ENCODE measurements around the gene PERM1.
"Not testable (repeated sequence)": the region's sequence is repeated elsewhere in the genome, so short reads cannot be mapped to it uniquely, and the experiment has no call there.

The PERM1 gene

DNA sequence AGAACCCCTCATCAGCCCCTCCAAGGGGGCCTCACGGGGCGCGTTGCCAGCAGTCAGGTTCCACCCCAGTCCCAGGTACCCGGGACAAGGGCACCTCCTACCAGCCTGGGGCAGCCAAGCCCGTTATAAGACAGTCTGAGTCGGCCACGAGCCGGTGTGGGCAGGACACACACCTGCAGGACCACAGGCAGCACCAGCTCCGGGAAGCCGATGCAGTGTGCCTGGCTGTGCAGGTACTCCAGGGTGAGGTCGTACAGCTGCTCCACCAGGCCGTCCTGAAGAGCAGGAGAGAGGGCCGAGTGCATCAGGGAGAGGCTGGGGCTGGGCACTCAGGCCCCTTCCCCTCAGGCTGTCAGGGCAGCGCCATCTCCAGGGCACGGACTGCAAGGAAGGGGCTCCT lies 33.9 kb downstream of the PERM1 start:
- DNase-seq (ENCODE audit: low read depth) = no peak

DNA sequence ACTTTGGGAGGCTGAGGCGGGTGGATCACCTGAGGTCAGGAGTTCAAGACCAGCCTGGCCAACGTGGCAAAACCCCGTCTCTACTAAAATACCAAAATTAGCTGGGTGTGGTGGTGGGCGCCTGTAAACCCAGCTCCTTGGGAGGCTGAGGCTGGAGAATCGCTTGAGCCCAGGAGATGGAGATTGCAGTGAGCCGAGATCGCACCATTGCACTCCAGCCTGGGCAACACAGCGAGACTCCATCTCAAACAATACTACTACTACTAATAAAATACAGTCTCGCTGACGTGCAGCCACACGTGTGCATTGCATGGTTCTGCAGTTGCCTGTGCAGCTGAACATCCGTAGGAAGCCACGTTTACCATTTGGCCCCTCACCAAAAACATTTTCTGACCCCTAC lies 35.1 kb downstream of the PERM1 start:
- not testable (repeated sequence) for DNase-seq (ENCODE audit: low read depth)

DNA sequence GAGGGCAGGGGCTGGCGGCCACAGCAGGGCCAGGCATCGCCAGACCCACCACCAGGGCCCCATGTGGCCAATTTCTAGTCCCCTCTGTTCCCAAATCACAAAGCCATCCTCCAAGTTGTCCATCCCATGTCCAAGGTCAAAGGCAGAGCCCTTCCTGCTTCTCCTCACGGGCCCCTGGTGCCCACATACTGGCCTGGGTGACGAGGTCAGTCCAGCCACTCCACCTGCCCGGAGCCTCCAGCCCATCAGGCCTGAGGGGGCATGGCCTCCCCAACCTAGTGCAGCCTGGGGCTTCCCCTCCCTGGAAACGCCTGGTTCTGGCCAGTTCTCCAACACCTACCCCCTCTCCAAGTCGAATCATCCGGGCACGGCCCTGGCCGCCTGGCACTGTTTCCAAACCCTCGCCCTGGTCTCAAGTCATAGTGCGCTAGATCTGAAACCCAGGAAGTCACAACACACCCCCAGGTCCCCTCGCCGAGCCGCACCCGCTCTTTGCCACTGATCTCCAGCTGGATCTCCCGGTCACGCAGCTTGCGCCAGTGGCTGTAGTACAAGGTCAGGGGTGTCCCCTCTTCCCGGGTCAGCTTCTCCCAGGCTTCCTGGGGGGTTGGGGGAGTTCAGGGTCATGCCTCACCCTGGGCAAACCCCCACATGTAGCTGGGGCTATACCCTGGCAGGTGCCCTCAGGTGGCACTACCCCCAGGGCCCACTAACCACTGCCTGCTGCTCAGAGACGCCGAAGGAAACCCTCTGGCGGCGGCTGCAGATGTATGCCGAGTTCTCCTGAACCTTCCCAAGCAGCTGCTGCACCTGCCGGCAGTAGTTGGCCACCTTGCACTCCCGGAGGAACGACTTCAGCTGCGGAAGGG lies 36.0 kb downstream of the PERM1 start:
- no peak for DNase-seq (ENCODE audit: low read depth)

DNA sequence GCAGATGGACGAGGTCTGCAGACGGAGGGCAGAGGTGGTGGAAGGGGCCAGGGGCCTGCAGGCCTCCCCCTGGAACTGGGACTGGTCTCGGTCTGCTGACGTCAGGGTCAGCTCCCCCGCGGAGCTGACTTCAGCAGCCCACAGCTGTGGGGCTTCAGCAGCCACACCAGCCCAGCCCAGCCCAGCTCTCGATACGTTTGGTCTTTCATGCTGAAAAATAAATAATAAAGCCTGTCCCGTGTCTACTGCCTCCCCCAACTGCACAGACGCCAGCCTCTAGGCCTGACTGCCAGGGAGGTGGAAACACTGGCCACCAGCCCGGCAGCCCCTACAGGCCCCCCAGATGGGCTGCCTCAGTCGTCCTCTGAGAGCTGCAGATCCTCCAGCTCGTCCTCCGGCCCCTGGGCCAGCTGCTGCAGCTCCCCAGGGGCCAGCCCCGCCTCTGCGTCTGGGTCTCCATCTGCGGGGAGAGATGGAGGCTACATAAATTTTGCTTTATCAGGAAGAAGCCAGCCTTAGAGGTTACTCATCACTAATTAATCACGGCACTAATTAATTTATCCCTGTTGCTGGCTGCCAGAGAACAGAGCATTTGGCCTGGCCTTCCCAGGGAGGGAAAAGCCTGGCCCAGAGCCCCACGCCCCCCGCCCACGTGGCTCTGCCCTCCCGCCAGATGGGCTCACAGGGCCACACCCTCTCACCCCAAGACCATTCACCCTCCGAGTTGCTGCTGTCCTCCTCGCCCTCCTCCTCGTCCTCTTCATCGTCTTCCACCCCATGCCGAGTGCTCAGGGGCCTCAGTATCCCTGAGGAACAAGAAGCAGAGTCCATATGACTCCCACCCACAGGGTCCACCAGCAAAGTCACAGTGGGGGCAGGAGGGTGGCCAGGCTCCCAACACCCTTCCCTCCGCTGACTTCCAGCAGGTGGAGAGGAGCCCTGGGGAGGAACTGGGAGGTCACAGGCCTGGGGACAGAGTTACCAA lies 37.3 kb downstream of the PERM1 start:
- DNase-seq (ENCODE audit: low read depth) = no peak

DNA sequence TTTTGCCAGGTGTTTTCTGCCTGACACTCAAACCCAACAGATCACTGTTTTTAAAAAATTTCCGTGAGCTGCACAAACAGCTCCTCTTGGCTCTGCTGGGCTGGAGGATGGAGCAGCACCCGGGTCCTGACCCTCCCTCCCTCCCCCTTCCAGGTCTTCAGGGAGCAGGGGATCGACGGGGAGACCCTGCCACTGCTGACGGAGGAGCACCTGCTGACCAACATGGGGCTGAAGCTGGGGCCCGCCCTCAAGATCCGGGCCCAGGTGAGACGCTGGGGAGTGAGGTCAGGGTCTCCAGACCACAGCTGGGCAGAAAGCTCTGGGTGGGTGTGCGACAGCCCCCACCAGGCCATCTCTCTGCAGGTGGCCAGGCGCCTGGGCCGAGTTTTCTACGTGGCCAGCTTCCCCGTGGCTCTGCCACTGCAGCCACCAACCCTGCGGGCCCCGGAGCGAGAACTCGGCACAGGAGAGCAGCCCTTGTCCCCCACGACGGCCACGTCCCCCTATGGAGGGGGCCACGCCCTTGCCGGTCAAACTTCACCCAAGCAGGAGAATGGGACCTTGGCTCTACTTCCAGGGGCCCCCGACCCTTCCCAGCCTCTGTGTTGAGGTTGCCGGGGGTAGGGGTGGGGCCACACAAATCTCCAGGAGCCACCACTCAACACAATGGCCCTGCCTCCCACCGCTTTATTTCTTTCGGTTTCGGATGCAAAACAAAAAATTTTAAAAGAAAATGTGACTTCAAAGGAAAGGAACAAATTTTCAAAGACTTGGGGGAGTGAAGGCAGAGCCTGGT lies 38.1 kb downstream of the PERM1 start:
- no peak for DNase-seq (ENCODE audit: low read depth)

DNA sequence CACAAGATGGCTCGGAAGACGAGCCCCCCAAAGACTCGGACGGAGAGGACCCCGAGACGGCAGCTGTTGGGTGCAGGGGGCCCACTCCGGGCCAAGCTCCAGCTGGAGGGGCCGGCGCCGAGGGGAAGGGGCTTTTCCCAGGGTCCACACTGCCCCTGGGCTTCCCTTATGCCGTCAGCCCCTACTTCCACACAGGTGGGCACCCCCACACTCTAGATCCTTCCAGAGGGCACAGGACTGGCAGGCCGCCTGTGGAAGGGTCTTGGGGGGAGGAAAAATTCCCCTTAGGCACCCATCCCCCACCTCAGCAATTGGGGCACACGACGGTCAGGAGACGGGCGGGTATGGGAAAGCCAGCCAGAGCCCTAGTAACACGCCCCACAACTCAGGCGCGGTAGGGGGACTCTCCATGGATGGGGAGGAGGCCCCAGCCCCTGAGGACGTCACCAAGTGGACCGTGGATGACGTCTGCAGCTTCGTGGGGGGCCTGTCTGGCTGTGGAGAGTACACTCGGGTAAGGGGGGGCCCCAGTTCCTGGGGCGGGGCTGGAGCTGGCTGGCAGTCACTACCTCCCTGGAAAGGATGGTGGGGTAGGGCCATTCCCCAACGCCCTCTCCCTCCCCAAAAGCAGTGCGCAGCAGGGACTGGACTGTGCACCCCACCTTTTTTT lies 38.9 kb downstream of the PERM1 start:
- no peak for DNase-seq (ENCODE audit: low read depth)

DNA sequence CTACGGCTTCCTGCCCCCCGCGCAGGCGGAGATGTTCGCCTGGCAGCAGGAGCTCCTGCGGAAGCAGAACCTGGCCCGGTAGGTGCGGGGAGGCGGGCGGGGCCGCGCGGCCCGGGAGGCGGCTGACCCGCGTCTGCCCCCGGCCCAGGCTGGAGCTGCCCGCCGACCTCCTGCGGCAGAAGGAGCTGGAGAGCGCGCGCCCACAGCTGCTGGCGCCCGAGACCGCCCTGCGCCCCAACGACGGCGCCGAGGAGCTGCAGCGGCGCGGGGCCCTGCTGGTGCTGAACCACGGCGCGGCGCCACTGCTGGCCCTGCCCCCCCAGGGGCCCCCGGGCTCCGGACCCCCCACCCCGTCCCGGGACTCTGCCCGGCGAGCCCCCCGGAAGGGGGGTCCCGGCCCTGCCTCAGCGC lies 39.5 kb downstream of the PERM1 start:
- DNase-seq (ENCODE audit: low read depth) = no peak

DNA sequence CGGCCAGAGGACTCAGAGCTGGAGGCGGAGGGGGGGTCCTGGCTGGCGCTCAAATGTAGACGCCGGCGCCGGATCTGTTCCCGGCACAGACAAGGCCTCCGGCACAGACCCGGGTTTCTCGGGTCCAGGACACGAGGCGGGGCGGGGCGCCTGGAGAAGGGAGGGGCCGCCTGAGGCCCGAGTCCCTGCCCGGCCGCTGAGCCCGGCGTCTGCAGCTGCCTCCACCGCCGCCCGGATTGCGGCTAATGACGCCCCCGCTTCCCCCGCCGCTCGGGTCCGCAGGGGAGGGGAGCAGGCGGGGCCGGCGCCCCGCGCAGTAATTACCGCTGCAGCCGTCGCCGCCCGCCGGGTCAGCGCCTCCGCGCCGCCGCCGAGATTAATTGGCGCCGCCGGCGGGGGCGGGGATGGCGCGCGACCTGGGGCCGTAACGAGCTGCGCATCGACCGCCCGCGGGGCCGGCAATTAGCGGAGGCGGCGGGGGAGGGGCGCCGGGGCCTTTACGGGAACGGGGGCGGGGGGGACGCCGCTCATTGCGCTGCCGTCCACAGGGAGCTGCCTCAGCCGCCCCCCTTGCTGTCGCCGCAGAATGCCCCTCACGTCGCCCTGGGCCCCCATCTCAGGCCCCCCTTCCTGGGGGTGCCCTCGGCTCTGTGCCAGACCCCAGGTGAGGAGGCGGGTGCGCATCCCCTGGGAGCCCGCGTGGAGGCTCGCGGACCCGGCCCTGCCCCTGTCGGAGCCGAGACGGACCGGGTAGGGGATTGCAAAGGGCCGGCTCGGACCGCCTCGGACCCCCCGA lies 40.1 kb downstream of the PERM1 start:
- no peak for DNase-seq (ENCODE audit: low read depth)

DNA sequence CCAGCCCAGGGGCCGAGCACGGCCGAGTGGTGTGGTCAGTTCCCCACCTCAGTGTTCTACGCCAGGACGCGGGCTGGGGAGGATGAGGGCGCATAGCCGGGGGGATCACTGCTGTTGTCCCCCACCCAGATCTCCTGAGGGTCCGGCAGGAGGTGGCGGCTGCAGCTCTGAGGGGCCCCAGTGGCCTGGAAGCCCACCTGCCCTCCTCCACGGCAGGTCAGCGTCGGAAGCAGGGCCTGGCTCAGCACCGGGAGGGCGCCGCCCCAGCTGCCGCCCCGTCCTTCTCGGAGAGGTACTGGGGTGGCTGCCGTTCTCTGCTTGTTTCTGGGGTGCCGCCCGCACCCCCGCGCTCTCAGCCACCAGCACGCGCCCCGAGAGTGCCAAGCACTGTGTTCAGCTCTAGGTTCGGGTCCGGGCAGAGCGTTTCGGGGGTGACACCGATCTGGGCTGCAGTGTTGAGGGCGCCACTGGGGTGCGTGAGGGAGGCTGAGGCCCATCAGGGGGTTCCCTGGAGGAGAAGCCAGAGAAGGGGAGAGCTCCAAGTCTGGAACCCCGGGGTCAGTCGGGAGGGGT lies 40.8 kb downstream of the PERM1 start:
- no peak for DNase-seq (ENCODE audit: low read depth)

DNA sequence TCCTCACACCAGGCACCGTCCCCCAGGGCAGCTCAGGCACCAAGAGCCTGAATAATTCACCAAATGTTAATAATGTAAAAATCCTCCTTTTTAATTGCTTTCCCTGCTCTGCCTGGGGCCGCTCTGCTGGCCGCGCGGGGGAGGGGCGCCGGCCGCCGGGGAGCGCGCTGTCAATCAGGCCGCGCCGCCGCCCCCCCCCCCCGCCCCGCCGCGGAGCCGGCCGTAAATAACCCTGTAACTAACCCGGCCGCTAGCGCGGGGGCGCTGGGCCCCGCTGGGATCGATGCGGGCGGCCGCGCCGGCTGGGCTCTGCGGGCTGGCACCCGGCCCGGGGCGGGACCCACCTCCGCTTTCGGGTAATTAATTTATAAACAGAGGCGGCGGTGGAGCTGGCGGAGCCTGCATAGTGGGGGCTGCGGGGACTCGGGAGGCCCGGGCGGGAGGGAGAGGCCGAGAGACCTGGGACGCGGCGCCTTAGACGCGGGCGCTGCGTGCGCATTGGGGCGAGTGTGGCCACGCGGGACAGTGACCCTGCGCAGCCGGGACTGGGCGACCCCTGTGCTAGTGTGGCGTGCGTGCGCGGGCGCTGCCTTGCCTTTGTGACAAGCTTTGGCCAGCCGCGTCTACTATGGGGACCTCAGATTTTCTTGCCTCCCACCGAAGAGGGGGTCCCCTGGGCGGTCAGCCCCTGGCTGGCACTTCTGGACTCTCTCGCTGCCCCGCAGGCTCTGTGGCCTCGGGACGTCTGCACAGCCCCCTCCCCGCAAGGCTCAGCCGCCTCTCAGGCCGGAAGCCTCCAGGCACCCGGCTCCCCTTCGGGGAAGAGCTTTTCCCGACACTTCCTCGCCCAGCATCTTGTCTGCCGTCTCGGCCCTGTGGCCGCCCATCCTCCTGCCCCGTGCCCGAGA lies 41.5 kb downstream of the PERM1 start:
- DNase-seq (ENCODE audit: low read depth) = no peak

DNA sequence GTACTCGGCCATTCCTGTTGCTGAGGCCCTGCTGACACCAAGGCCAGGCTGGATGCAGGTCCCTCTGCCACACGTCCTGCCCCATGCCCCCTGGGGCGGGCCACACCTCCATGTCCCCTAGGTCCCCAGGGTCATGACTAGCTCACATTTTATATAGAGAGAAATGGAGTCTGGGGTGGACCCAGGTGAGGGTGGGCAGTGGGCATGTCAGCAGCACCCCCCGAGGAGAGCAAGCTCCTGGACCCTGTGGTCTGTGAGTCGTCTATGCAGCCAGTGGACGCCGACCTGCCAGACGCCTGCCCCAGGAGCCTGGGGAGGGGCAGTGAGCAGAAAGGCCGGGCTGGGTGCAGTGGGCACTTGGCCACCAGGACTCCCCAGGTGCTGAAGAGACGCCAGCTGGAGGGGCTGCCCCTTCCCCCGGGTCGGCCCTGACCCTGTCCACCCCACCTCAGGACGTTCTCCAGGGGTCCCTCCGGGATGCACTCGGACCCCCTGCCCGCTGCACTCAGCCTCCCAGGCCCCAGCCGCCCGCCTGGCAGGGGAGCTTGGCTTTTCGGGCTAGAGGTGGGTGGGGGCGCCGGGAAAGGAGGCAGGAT lies 42.3 kb downstream of the PERM1 start:
- no peak for DNase-seq (ENCODE audit: low read depth)

DNA sequence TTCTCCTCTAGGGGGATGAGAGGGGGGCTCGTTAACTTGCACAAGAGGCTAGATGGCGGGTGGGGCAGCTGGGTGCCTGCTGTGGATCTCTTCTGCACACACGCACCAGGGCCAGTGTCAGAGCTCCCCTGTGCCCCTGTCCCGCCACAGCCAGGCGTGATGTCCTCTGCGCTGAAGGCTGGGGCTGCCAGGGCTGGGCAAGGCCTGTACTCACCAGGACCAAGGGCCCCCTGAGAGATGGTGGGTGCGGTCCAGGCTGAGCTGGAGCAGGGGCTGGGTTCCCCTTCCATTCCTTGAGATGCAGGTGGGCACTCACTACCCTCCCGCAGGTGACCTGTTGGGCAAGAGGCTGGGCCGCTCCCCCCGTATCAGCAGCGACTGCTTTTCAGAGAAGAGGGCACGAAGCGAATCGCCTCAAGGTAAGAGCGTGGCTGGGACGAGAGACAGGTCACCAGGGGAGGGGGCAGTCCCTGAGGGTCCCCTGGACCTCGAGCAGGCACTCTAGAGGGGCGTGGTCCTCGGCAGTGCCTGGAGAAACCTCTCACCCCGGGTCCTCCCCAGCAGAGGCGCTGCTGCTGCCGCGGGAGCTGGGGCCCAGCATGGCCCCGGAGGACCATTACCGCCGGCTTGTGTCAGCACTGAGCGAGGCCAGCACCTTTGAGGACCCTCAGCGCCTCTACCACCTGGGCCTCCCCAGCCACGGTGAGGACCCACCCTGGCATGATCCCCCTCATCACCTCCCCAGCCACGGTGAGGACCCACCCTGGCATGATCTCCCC lies 43.0 kb downstream of the PERM1 start:
- no peak for DNase-seq (ENCODE audit: low read depth)

DNA sequence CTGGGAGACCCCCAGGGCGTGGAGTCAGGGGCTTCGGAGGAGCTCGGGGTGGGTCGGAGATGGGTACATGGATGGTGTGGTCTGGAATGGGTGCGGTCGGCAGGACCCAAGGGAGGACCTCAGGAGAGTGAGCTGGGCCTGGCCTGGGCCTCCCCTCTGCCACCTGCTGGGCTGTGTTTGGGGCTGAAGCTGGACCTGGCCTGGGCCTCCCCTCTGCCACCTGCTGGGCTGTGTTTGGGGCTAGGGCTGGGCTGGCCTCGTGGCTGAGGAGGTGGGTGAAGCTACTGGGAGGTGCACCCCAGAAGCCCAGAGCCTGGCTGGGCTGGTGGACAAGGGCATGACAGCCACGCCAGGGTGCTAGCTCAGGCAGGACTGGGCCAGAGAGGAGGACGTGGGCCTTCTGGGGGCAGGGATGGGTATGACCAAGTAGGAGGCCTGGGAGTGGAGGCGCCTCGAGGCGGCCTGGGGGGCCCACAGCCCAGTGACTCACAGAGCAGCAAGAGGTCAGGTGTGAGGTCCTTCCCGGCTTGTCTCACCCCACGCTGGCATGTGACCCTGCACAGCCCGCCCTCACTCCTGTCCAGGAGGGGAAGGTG lies 43.7 kb downstream of the PERM1 start:
- no peak for DNase-seq (ENCODE audit: low read depth)

DNA sequence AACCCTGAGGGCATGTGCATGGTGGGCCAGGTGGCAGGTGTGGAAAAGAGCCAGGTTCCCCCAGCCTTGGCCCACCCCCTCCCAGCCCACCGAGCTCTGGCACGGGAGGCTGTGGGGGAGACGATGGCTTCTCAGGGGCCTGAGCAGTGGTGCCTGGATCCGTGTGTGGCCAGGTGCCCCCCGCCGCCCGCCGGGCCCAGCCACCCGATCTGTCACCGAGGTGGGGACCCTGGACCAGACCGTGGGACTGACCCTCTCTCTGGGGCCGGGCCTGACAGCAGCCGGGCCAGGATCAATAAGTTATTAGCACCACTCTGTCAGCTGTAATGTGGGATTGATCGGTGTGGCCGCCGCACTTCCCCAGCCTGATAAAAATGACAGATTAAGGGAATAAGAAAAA lies 44.4 kb downstream of the PERM1 start:
- DNase-seq (ENCODE audit: low read depth) = no peak

DNA sequence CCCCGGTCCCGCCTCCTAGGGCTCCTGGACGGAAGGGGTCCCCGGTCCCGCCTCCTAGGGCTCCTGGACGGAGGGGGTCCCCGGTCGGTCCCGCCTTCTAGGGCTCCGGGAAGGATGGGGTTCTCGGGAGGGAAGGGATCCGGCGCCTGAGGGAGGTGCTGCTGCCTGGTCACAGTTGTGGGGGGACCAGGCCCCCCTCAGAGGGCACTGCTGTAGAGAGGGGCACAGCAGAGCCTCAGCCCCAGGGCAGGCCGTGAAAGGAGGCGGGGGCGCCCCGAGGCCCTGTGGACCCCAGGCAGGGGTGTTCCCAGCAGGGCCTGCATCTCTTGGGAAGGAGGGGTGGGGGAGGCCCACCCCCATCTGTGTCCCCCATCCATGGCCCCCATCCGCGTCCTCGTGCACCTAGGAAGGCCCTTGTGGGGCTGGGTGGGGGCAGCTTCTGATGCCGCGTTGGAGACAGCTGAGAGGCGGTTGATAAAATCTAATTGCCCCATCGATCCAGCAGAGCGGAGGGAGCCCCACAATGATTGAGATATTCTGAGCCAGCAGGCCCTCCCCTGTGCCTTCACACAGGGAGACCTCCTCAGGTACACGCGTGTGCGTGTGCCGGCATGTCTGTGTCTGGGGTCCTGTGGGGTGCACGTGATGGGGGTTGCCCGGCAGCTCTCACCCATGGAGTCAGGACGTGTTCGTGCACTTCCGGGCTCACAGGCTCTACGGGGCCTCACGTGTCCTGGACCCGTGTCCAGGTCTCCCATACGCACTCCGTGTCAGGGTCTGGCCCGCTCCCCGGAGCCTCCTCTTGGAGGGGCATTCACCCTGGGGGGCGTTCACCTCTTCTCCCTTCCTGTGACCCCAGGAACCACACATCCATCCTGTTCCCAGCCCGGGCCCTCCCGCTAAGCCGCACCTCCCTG lies 45.3 kb downstream of the PERM1 start:
- DNase-seq (ENCODE audit: low read depth) = no peak

DNA sequence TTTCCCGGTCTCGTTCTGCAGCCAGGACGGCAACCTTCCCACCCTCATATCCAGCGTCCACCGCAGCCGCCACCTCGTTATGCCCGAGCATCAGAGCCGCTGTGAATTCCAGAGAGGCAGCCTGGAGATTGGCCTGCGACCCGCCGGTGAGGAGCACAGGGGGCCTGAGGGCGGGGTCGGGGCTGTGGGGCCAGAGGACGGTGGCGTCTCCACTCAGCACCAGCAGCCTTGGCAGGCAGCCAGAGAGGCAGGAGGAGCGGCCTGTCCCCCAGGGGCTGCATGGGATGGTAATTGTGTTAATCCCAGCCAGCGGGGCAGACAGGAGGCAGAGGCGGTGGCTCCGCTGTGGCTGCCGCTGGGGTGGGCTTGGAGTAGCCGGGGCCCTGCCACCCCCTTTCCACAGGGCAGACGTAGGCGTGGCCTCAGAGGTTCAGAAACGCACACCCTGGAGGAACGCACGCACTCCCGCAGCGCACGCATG lies 46.1 kb downstream of the PERM1 start:
- no peak for DNase-seq (ENCODE audit: low read depth)

Measured in activated T-cell treated with anti-CD3 and anti-CD28 coated beads for 1 hour (primary cell).